Kidney epithelial cell (primary cell): Measurements from ENCODE around the gene CD82. TPM values are rescaled to one million over a fixed set of nuclear protein-coding genes. Genes with fewer than 3 reads are reported as not detected.

Source experiments
- DNase-seq: peaks from one replicate; pipeline ENCODE4 v3.0.0-alpha.2; 2010; ENCODE audit warnings: low read depth
- H3K27me3 ChIP-seq: 2 replicates; pipeline ENCODE4 v1.6.0; 2011; ENCODE audit warnings: low read length; ENCODE audit not compliant: control insufficient read depth, insufficient read depth
- H3K36me3 ChIP-seq: 2 replicates; pipeline ENCODE4 v1.5.1; 2011; ENCODE audit warnings: low read length; ENCODE audit not compliant: control insufficient read depth, insufficient read depth
- H3K4me3 ChIP-seq: 2 replicates; pipeline ENCODE4 v1.5.1; 2011; ENCODE audit warnings: low read depth, mild to moderate bottlenecking, control low read depth, low read length
- CTCF ChIP-seq: IDR thresholded peaks from 2 replicates; pipeline ENCODE4 v1.5.1; 2011; ENCODE audit warnings: mild to moderate bottlenecking, moderate library complexity, low read length, control low read depth, inconsistent platforms; ENCODE audit not compliant: insufficient read depth, poor library complexity, severe bottlenecking
- total RNA-seq: library from RNA; depleted of rRNA; stranded (reverse); fragments of >200 nt; gene quantifications from 2 replicates; pipeline ENCODE4 v1.2.3, GENCODE V29; 2015

The CD82 gene
- total RNA-seq, 1 donor from 2014 or later = 47.3 TPM

GRCh38 chr11:44627911-44628729, 62.7 kb downstream of the CD82 start:
- H3K27me3 ChIP-seq = peaks cover 8% of the 10 kb centered on the region
- H3K36me3 ChIP-seq = no peaks in the 10 kb centered on the region
- H3K4me3 ChIP-seq = no peak overlapping the region
- DNase-seq = no peak
- TF ChIP-seq CTCF = no peak

- DNase-seq = no peak
- no peaks in the 10 kb centered on the region for H3K36me3 ChIP-seq
- no peak for TF ChIP-seq CTCF
- no peak overlapping the region for H3K4me3 ChIP-seq
- H3K27me3 ChIP-seq = peaks cover 8% of the 10 kb centered on the region
Observed at GRCh38 chr11:44628730-44629700, 63.6 kb downstream of the CD82 start.

GRCh38 chr11:44629732-44630345, 64.4 kb downstream of the CD82 start:
- DNase-seq = no peak
- no peak for TF ChIP-seq CTCF
- Histone ChIP-seq H3K27me3 (peaks cover 8% of the 10 kb centered on the region), H3K4me3 (no peak overlapping the region), H3K36me3 (no peaks in the 10 kb centered on the region)

- DNase-seq = no peak
- Histone ChIP-seq H3K27me3 (peaks cover 8% of the 10 kb centered on the region), H3K36me3 (no peaks in the 10 kb centered on the region), H3K4me3 (no peak overlapping the region)
- no peak for TF ChIP-seq CTCF
Observed at GRCh38 chr11:44630511-44631210, 65.2 kb downstream of the CD82 start.

GRCh38 chr11:44631831-44632230, 66.4 kb downstream of the CD82 start:
- no peak overlapping the region for H3K4me3 ChIP-seq
- H3K27me3 ChIP-seq = peaks cover 8% of the 10 kb centered on the region
- no peaks in the 10 kb centered on the region for H3K36me3 ChIP-seq
- no peak for DNase-seq
- TF ChIP-seq CTCF = no peak
